Endometrial microvascular endothelial cells (primary cell): ENCODE measurements around the gene ZNF503. TPM values are rescaled to one million over a fixed set of nuclear protein-coding genes. Genes with fewer than 3 reads are reported as not detected.

ENCODE experiments used
- in situ Hi-C: cut with HindIII; loops from 2 replicates; pipeline ENCODE4 v1.10.0; 2017; ENCODE audit warnings: low sequenced_read_pairs, low pct_unique_long_range_greater_than_20kb; ENCODE audit errors: inconsistent ontology term
- total RNA-seq: library from RNA; depleted of rRNA; stranded (reverse); fragments of >200 nt; gene quantifications from one replicate; pipeline ENCODE4 v1.2.3, GENCODE V29; 2015; ENCODE audit errors: inconsistent ontology term

The ZNF503 gene
- total RNA-seq, 1 donor from 2014 or later: 4.9 TPM

- in situ Hi-C loops: no loop called here
Measured at GRCh38 chr10:75408911-75409885, 7.6 kb upstream of the ZNF503 start.

DNA sequence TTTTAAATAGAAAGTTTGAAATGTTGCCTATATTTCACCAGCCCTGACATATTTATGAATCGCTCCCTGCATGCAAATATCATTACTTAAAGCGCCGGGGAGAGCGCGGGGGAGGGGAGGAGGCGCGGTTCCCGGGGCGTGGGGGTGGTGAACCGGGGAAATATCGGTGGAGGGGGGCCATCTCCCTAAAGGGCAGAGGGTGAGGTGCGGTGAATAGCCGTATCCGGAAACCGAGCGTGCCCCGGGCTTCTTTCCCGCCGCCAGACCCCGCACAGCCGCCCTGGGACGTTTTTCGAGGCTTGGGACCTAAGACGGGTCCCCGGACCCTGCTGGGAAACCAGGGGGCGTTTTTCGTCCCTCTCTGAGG lies 6.9 kb upstream of the ZNF503 start:
- in situ Hi-C loops: no loop called here

GRCh38 chr10:75407713-75408508 lies 6.3 kb upstream of the ZNF503 start:
- in situ Hi-C loops: no loop called here

DNA sequence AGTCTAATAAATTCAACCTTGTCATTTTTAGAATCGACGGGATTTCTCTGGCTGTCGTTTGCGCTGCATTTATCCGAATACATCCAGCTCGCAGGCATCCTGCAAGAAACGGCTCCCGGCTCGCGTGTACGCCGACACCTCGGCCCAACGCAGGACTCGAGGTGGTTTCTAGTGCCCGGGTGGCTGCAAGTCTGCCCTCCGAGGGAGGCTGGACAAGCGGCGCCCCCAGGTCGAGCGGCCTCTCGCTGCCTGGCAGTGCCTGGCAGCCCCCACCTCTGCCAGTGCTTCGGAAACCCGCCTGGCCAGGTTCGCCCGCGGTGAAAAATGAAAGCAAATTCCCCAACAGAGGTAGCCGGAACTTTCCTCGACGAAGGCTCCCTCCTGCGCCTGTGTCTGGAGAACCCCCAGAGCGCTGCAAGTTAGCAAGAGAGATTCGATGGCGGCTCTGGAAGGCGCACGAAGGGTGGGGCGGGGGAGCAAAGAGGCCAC lies 5.7 kb upstream of the ZNF503 start:
- in situ Hi-C loops: no loop called here

- in situ Hi-C loops: no loop called here
Measured at GRCh38 chr10:75406462-75407223, 5.1 kb upstream of the ZNF503 start.

DNA sequence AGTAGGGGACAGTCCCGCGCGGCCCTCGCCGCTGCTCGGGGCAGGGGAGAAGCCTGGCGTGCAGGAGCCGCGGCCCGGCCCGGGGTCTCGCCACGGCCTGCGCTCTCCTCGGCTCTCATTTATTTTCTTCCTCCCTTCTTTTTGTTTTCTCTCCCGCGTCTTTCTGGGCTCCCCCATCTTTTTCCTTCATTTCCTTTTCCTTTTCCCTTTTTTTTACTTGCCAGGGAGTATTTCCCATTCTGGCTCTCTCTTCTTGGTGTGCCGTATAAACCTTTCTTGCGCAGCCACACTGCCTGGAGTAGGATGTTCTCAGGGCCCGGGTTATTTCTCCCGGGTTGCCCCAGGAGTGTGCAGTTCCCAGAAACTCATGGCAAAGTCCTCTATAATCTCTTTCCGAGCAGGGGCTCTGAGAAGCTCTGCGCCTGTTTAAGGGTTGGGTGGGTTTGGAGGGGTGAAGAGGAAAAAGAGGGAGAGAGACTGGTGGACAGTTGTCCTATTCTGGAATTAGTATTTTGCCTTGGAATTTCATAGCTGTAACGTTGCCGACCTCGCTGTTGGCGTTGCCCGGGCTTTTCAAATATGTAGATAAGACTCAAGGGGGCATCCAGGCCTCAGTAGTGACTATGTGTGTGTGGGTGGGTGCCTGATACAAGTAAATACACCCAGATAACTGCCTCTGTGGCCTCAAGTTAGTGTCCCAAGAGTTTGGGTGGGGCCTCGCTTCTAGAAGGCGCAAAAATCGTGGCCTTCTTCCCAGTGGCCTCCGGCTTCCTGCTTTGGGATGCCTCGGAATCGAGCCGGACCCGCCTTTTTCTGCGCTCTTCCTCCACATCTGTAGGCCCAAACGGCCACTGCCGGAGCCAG lies 4.3 kb upstream of the ZNF503 start:
- in situ Hi-C loops: no loop called here

DNA sequence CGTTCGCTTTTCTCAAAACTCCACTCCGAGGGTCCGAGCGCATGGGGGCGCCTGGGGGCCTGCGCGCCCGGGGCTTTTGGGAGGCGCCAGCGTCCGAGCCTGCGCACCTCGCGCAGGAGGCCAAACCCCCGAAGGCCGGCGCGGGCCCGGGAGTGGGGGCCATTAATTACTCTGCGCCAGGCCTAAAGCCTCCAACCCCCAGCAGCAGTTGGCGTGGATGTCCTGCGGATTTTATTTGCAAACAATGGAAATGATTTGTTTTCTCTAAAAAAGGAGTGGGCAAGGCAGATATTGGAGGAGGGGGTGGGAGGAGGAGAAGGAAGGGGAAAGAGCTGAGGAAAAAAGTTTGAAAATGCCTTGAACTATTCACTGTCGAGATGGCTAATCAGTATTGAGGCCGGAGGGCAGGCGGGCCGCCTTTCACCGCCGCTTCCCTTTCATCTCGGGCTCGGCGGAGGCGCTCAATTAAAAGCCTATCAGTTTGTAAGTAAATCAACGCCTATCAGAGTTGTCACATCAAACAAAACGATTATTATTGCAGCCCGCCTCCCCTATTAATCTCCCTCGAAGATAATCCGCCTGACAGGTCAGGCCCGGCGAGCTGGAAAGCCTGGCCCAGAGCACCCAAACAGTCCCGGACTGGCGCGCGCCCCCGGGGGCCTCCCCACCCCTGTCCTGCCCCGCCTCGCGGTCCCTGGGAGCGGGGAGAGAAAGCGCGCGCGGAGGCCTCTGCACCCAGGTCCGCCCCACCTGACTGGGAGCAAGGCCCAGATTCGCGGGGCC lies 3.4 kb upstream of the ZNF503 start:
- in situ Hi-C loops: no loop called here

GRCh38 chr10:75403939-75404814 lies 2.6 kb upstream of the ZNF503 start:
- in situ Hi-C loops: no loop called here

- in situ Hi-C loops: no loop called here
Measured at GRCh38 chr10:75403144-75403938, 1.8 kb upstream of the ZNF503 start.

GRCh38 chr10:75402486-75403143 lies 1.1 kb upstream of the ZNF503 start:
- in situ Hi-C loops: no loop called here

- in situ Hi-C loops: no loop called here
Measured at GRCh38 chr10:75400771-75401568, 594 bp downstream of the ZNF503 start.

- in situ Hi-C loops: no loop called here
Measured at GRCh38 chr10:75400163-75400770, 1.3 kb downstream of the ZNF503 start.

GRCh38 chr10:75399461-75400162 lies 2.0 kb downstream of the ZNF503 start:
- in situ Hi-C loops: no loop called here
